Brain microvascular endothelial cell (primary cell): ENCODE data around the gene SVIL.
"Not testable (repeated sequence)": the region's sequence is repeated elsewhere in the genome, so short reads cannot be mapped to it uniquely, and the experiment has no call there.

Source experiments
- DNase-seq: peaks from one replicate; pipeline ENCODE4 v3.0.0-alpha.2; 2020
- H3K27ac ChIP-seq: fragments of 250-450 bp; sonication (Bioruptor Pico); 2 replicates; pipeline ENCODE4 v1.5.1; 2020; ENCODE audit warnings: mild to moderate bottlenecking, moderate library complexity
- H3K27me3 ChIP-seq: fragments of 250-450 bp; sonication (Bioruptor Pico); replicated peaks from 2 replicates; pipeline ENCODE4 v1.5.1; 2020; ENCODE audit warnings: mild to moderate bottlenecking
- H3K36me3 ChIP-seq: fragments of 250-450 bp; sonication (Bioruptor Pico); replicated peaks from 2 replicates; pipeline ENCODE4 v1.5.1; 2020; ENCODE audit warnings: mild to moderate bottlenecking
- H3K4me3 ChIP-seq: 2 replicates; pipeline ENCODE4 v1.5.1; 2011; ENCODE audit warnings: low read depth, mild to moderate bottlenecking, control low read depth, low read length, moderate library complexity
- in situ Hi-C: cut with HindIII; loops from 2 replicates; pipeline ENCODE4 v1.10.0; 2017; ENCODE audit warnings: low sequenced_read_pairs, low pct_ligation_motif_present
- TF ChIP-seq, protein P1 (sequence below): IDR thresholded peaks from 2 replicates; pipeline ENCODE4 v1.5.1; 2011; ENCODE audit warnings: low read depth, mild to moderate bottlenecking, moderate library complexity, low read length, control low read depth, inconsistent platforms; ENCODE audit errors: missing control alignments

The SVIL gene

GRCh38 chr10:29608062-29608461, 26.7 kb downstream of the SVIL start:
- Histone ChIP-seq H3K4me3 (no peak overlapping the region), H3K36me3 (no peaks in the 10 kb centered on the region), H3K27me3 (no peaks in the 10 kb centered on the region), H3K27ac (no peak overlapping the region)
- in situ Hi-C loops, result no loop called here
- TF ChIP-seq, protein P1, sequence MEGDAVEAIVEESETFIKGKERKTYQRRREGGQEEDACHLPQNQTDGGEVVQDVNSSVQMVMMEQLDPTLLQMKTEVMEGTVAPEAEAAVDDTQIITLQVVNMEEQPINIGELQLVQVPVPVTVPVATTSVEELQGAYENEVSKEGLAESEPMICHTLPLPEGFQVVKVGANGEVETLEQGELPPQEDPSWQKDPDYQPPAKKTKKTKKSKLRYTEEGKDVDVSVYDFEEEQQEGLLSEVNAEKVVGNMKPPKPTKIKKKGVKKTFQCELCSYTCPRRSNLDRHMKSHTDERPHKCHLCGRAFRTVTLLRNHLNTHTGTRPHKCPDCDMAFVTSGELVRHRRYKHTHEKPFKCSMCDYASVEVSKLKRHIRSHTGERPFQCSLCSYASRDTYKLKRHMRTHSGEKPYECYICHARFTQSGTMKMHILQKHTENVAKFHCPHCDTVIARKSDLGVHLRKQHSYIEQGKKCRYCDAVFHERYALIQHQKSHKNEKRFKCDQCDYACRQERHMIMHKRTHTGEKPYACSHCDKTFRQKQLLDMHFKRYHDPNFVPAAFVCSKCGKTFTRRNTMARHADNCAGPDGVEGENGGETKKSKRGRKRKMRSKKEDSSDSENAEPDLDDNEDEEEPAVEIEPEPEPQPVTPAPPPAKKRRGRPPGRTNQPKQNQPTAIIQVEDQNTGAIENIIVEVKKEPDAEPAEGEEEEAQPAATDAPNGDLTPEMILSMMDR, result no peak
- no peak for DNase-seq

- no peaks in the 10 kb centered on the region for H3K27me3 ChIP-seq
- H3K36me3 ChIP-seq, result no peaks in the 10 kb centered on the region
- H3K4me3 ChIP-seq, result no peak overlapping the region
- no peak for DNase-seq
- in situ Hi-C loops, result no loop called here
- TF ChIP-seq, protein P1, result no peak
- no peak overlapping the region for H3K27ac ChIP-seq
These were observed 27.2 kb downstream of the SVIL start for GRCh38 chr10:29607576-29607975.

GRCh38 chr10:29606693-29607092, 28.1 kb downstream of the SVIL start:
- H3K4me3 ChIP-seq, H3K27me3 ChIP-seq, in situ Hi-C loops, H3K27ac ChIP-seq, DNase-seq, H3K36me3 ChIP-seq: not testable (repeated sequence)

GRCh38 chr10:29604291-29604825, 30.4 kb downstream of the SVIL start:
- TF ChIP-seq, protein P1, result no peak
- Histone ChIP-seq H3K27me3 (no peaks in the 10 kb centered on the region), H3K4me3 (no peak overlapping the region), H3K36me3 (no peaks in the 10 kb centered on the region), H3K27ac (no peak overlapping the region)
- in situ Hi-C loops, result no loop called here
- no peak for DNase-seq

DNA sequence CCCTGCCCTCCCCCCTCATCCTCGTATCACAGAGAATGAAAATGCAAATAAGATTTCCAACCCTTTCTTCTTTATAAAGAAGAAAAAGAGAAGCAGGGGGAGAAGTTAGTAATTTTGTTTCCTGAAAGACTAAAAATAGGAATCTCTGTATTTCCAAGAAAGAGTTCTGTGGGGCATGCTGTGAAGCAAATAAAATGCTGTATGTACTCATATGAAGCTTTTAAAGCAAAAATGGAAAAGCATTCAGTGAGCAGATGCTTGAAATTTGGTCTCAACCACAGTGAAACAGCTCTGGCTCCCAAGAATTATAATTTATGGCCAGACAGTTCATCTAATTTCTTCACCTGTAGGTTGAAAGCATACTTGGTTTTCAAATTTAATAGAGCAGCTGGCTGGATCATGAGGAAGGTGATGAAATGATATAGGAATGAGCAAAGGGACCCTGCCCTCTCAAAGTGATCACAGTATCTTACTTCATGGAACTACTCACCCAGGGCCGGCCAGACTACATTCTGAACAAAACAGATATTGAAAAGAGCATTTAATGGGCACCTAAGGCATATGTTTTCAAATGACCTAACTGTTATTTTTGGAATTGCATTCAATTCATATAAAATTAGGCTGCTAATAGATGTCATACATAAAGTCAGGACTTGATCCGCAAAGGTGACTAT, 31.4 kb downstream of the SVIL start:
- no peak overlapping the region for H3K27ac ChIP-seq
- in situ Hi-C loops, result no loop called here
- no peak overlapping the region for H3K4me3 ChIP-seq
- TF ChIP-seq, protein P1, result no peak
- H3K36me3 ChIP-seq, result no peaks in the 10 kb centered on the region
- no peak for DNase-seq
- no peaks in the 10 kb centered on the region for H3K27me3 ChIP-seq

- in situ Hi-C loops, result no loop called here
These were observed 34.0 kb downstream of the SVIL start for GRCh38 chr10:29600821-29601220.

More at GRCh38 chr10:29600821-29601220, 34.0 kb downstream of the SVIL start:
- no peak overlapping the region for H3K27ac ChIP-seq
- no peaks in the 10 kb centered on the region for H3K27me3 ChIP-seq
- TF ChIP-seq, protein P1, result no peak
- H3K4me3 ChIP-seq, result no peak overlapping the region
- no peak for DNase-seq
- H3K36me3 ChIP-seq, result no peaks in the 10 kb centered on the region
